ENCODE data around the gene PDXP. TPM values are rescaled to one million over a fixed set of nuclear protein-coding genes. Genes with fewer than 3 reads are reported as not detected.
A peak's percentile ranks its signal among the peaks of the same experiment; 100 is the strongest.

PDXP gene
- total and polyA plus RNA-seq, 9 of the 15 experiments (the other 6 are each of a cell fraction or from before 2014, with no cell fraction given): 7.9 to 54.2 (median 38.8) TPM

- TF ChIP-seq KAT8 (IDR thresholded peaks at IDR 0.05; ENCODE audit: low read depth) (no peak), ZNF146 (CRISPR knock-in tag; IDR thresholded peaks at IDR 0.05; ENCODE audit: unreplicated experiment) (no peak), CTBP1 (IDR thresholded peaks at IDR 0.05; ENCODE audit: borderline replicate concordance) (peak; percentile 56; the same call in 1 of the 2 replicates), ZFP1 (CRISPR knock-in tag; IDR thresholded peaks at IDR 0.05) (no peak), GMEB1 (CRISPR knock-in tag; IDR thresholded peaks at IDR 0.05) (no peak), CBFA2T2 (conservative IDR thresholded peaks at IDR 0.05) (no peak), NCOA4 (IDR thresholded peaks at IDR 0.05; ENCODE audit: partially characterized antibody) (no peak), ZNF224 (CRISPR knock-in tag; IDR thresholded peaks at IDR 0.05) (no peak), ATF3 (IDR thresholded peaks at IDR 0.05) (no peak), ATF3 (CRISPR knock-in tag; conservative IDR thresholded peaks at IDR 0.05) (no peak), ZNF551 (CRISPR knock-in tag; IDR thresholded peaks at IDR 0.05) (no peak), ZC3H11A (IDR thresholded peaks at IDR 0.05; ENCODE audit: low read depth, low read length) (no peak), PURB (CRISPR knock-in tag; IDR thresholded peaks at IDR 0.05; ENCODE audit: low read depth) (no peak), GATAD2B (IDR thresholded peaks at IDR 0.05; ENCODE audit: borderline replicate concordance) (no peak), NR1H2 (CRISPR knock-in tag; IDR thresholded peaks at IDR 0.05) (no peak), ZBTB9 (CRISPR knock-in tag; IDR thresholded peaks at IDR 0.05) (no peak), SMC3 (conservative IDR thresholded peaks at IDR 0.05; ENCODE audit: insufficient read depth, low read depth, low read length) (peak; percentile 74), CREM (IDR thresholded peaks at IDR 0.05; ENCODE audit: low read depth) (no peak), ZNF77 (CRISPR knock-in tag; IDR thresholded peaks at IDR 0.05) (no peak), GABPB1 (CRISPR knock-in tag; IDR thresholded peaks at IDR 0.05) (0 out of 2 replicates have a peak, but pooled peaks have one; percentile 33), NR3C1 (CRISPR knock-in tag; IDR thresholded peaks at IDR 0.05) (no peak), DPF2 (IDR thresholded peaks at IDR 0.05) (no peak), TRIM25 (IDR thresholded peaks at IDR 0.05; ENCODE audit: borderline replicate concordance) (no peak), ARID3A (IDR thresholded peaks at IDR 0.05; ENCODE audit: borderline replicate concordance, low read depth, low read length) (no peak)
These were observed 23.1 kb downstream of the PDXP start (continued) for GRCh38 chr22:37681556-37682049.
